Measurements from ENCODE around the gene UTP25. TPM values are rescaled to one million over a fixed set of nuclear protein-coding genes. Genes with fewer than 3 reads are reported as not detected.

Gene UTP25
- polyA plus RNA-seq, 1 donor from 2014 or later: 6.1 TPM

GRCh38 chr1:209778102-209778501 is 49.7 kb upstream of the UTP25 start:
- TF ChIP-seq EP300 (conservative IDR thresholded peaks at IDR 0.05; ENCODE audit: poor library complexity, severe bottlenecking) (no peak), MXI1 (conservative IDR thresholded peaks at IDR 0.05; ENCODE audit: poor library complexity, severe bottlenecking) (no peak), TAF1 (IDR thresholded peaks at IDR 0.05; ENCODE audit: low read depth) (no peak), SMC3 (conservative IDR thresholded peaks at IDR 0.05; ENCODE audit: poor library complexity) (no peak), EZH2 (IDR thresholded peaks at IDR 0.05; ENCODE audit: borderline replicate concordance, insufficient read depth, low read length, poor library complexity, severe bottlenecking) (no peak), POLR2AphosphoS5 (IDR thresholded peaks at IDR 0.05) (no peak), RAD21 (conservative IDR thresholded peaks at IDR 0.05) (no peak), REST (IDR thresholded peaks at IDR 0.05; ENCODE audit: borderline replicate concordance) (no peak), CTCF (IDR thresholded peaks at IDR 0.05; ENCODE audit: poor library complexity, severe bottlenecking) (no peak)
- Histone ChIP-seq H3K27me3 (ENCODE audit: insufficient read depth, low read depth, low read length) (no peaks in the 10 kb centered on the region), H4K20me1 (ENCODE audit: insufficient read depth) (no peaks in the 10 kb centered on the region), H2AFZ (ENCODE audit: low read depth, low read length) (no peak overlapping the region), H3K36me3 (ENCODE audit: insufficient read depth, low read length) (no peaks in the 10 kb centered on the region), H3K27ac (ENCODE audit: low read length) (no peak overlapping the region), H3F3A (ENCODE audit: insufficient read depth, low read length, poor library complexity, severe bottlenecking) (no peaks in the 10 kb centered on the region), H3K9ac (ENCODE audit: low read length) (no peak overlapping the region), H3K4me2 (ENCODE audit: low read length) (no peak overlapping the region), H3K79me2 (replicated peaks; ENCODE audit: insufficient read depth, low read length) (no peaks in the 10 kb centered on the region), H3K9me2 (ENCODE audit: insufficient read depth, low read length) (no peaks in the 10 kb centered on the region), H3K4me3 (ENCODE audit: low read length) (no peak overlapping the region), H3K9me3 (ENCODE audit: low read length) (no peaks in the 10 kb centered on the region)

GRCh38 chr1:209780268-209780667 is 47.5 kb upstream of the UTP25 start:
- H3K9me2 ChIP-seq (ENCODE audit: insufficient read depth, low read length): no peaks in the 10 kb centered on the region
- H3K4me3 ChIP-seq (ENCODE audit: low read length): no peak overlapping the region
- H3K27ac ChIP-seq (ENCODE audit: low read length): no peak overlapping the region
- H3K36me3 ChIP-seq (ENCODE audit: insufficient read depth, low read length): no peaks in the 10 kb centered on the region
- no peaks in the 10 kb centered on the region for H4K20me1 ChIP-seq (ENCODE audit: insufficient read depth)
- no peak overlapping the region for H3K4me2 ChIP-seq (ENCODE audit: low read length)
- TF ChIP-seq CTCF (IDR thresholded peaks at IDR 0.05; ENCODE audit: poor library complexity, severe bottlenecking) (no peak), EZH2 (IDR thresholded peaks at IDR 0.05; ENCODE audit: borderline replicate concordance, insufficient read depth, low read length, poor library complexity, severe bottlenecking) (no peak), REST (IDR thresholded peaks at IDR 0.05; ENCODE audit: borderline replicate concordance) (no peak), SMC3 (conservative IDR thresholded peaks at IDR 0.05; ENCODE audit: poor library complexity) (no peak), EP300 (conservative IDR thresholded peaks at IDR 0.05; ENCODE audit: poor library complexity, severe bottlenecking) (no peak), TAF1 (IDR thresholded peaks at IDR 0.05; ENCODE audit: low read depth) (no peak), POLR2AphosphoS5 (IDR thresholded peaks at IDR 0.05) (no peak), RAD21 (conservative IDR thresholded peaks at IDR 0.05) (no peak), MXI1 (conservative IDR thresholded peaks at IDR 0.05; ENCODE audit: poor library complexity, severe bottlenecking) (no peak)
- no peak overlapping the region for H3K9ac ChIP-seq (ENCODE audit: low read length)
- no peaks in the 10 kb centered on the region for H3K9me3 ChIP-seq (ENCODE audit: low read length)
- no peaks in the 10 kb centered on the region for H3F3A ChIP-seq (ENCODE audit: insufficient read depth, low read length, poor library complexity, severe bottlenecking)
- no peaks in the 10 kb centered on the region for H3K79me2 ChIP-seq (replicated peaks; ENCODE audit: insufficient read depth, low read length)
- no peaks in the 10 kb centered on the region for H3K27me3 ChIP-seq (ENCODE audit: insufficient read depth, low read depth, low read length)
- H2AFZ ChIP-seq (ENCODE audit: low read depth, low read length): no peak overlapping the region
